Colon (tissue), 2 donors: ENCODE measurements around the gene NHERF2.
"Not testable (repeated sequence)": the region's sequence is repeated elsewhere in the genome, so short reads cannot be mapped to it uniquely, and the experiment has no call there.

Experiments
- FAIRE-seq: peaks from 2 replicates; lab custom pipeline; 2012; peaks lifted over from hg19 to GRCh38; lab: Jason Lieb, UNC
- donor health status: control.
- donor health status: control.

NHERF2 gene

GRCh38 chr16:2007081-2007836 is 19.4 kb upstream of the NHERF2 start:
- FAIRE-seq: no peak

- FAIRE-seq: no peak
Measured at GRCh38 chr16:2008009-2008526, 18.6 kb upstream of the NHERF2 start.

- FAIRE-seq: no peak
Measured at GRCh38 chr16:2008631-2009163, 18.0 kb upstream of the NHERF2 start.

GRCh38 chr16:2009164-2009711 is 17.5 kb upstream of the NHERF2 start:
- no peak for FAIRE-seq

- FAIRE-seq: no peak
Measured at GRCh38 chr16:2009791-2010510, 16.8 kb upstream of the NHERF2 start, which contains the start of gene ZNF598. Gene ZNF598 (minus strand): TSS chr16:2009821.

GRCh38 chr16:2011726-2012125 is 15.0 kb upstream of the NHERF2 start:
- not testable (repeated sequence) for FAIRE-seq

GRCh38 chr16:2013527-2013926 is 13.2 kb upstream of the NHERF2 start:
- FAIRE-seq: no peak

- no peak for FAIRE-seq
Measured at GRCh38 chr16:2015117-2015946, 11.4 kb upstream of the NHERF2 start.

- no peak for FAIRE-seq
Measured at GRCh38 chr16:2015947-2016208, 10.8 kb upstream of the NHERF2 start.

GRCh38 chr16:2016407-2016922 is 10.2 kb upstream of the NHERF2 start:
- no peak for FAIRE-seq

- no peak for FAIRE-seq
Measured at GRCh38 chr16:2019518-2019920, 7.2 kb upstream of the NHERF2 start, which contains the start of gene NPW. Gene NPW (plus strand): TSS chr16:2019785.

GRCh38 chr16:2019921-2020831 is 6.5 kb upstream of the NHERF2 start:
- no peak for FAIRE-seq

- FAIRE-seq: no peak
Measured at GRCh38 chr16:2022723-2023091, 4.0 kb upstream of the NHERF2 start.

GRCh38 chr16:2023092-2024031 is 3.3 kb upstream of the NHERF2 start:
- FAIRE-seq: no peak

- FAIRE-seq: no peak
Measured at GRCh38 chr16:2024032-2024420, 2.7 kb upstream of the NHERF2 start.

GRCh38 chr16:2025251-2025650 is 1.5 kb upstream of the NHERF2 start:
- no peak for FAIRE-seq

- FAIRE-seq: no peak
Measured at GRCh38 chr16:2025878-2026460, 733 bp upstream of the NHERF2 start.

GRCh38 chr16:2027024-2028010 is 615 bp downstream of the NHERF2 start:
- FAIRE-seq: no peak
